GM13976 (cell line): ENCODE data around the gene KRT86.
A peak's percentile ranks its signal among the peaks of the same experiment; 100 is the strongest.

Experiments
- DNase-seq: peaks from one replicate; pipeline ENCODE4 v3.0.0; 2012; ENCODE audit warnings: low spot score
- in situ Hi-C: fragments of 300-500 bp; cut with MboI; formaldehyde crosslinking; loops from one replicate; pipeline ENCODE4 v1.12.0; 2022; ENCODE audit warnings: low sequenced_read_pairs, mixed read lengths, inconsistent platforms; ENCODE audit not compliant: unreplicated experiment
- TF ChIP-seq, protein P1 (sequence below): IDR thresholded peaks from 2 replicates; pipeline ENCODE4 v1.5.1; 2012; ENCODE audit warnings: borderline replicate concordance, mild to moderate bottlenecking; ENCODE audit not compliant: insufficient read depth; ENCODE audit errors: extremely low read depth, missing control alignments, control extremely low read depth

The KRT86 gene

DNA sequence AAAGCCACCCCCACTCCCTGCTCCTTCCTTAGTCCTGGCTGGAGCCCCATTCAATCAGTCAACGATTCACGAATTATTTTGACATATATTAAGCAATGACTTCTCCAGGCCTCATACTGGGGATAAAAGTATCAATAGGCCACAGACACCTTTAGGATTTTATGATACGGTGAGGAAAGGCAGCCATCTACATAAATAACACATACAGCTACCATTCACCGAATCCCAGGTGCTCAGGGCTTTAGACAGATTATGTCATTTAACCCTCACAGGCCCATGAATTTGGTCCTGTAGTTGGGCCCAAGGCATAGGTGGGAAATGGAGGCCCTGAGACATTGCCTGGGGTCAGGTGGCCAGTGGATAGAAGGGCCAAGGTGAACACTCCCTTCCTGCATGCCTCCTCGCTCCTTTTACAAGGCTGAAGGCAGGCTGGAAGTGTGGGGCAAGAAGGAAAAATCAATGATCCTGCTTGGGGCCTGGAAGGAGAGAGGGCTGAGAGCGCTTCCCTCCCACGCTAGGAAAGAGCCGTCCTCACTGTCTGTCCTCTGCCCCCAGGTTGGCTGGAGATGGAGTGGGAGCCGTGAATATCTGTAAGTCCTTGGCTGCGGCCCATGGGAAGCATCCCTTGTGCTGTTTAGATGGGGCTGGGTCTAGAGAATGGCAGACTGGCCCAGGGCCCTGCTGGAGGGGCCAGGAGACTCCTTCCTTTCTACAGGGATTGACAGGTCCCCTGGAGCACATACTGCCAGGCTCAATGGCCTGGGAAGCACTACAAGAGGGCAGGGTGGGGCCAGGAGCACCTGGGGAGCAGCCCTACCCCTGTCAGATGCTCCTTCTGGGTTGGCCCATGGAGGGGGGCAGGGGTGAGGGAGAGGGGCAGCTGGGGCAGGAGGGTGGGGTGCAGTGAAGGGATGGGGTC lies 26.6 kb upstream of the KRT86 start:
- peak; percentile 13 for DNase-seq
- TF ChIP-seq, protein P1, sequence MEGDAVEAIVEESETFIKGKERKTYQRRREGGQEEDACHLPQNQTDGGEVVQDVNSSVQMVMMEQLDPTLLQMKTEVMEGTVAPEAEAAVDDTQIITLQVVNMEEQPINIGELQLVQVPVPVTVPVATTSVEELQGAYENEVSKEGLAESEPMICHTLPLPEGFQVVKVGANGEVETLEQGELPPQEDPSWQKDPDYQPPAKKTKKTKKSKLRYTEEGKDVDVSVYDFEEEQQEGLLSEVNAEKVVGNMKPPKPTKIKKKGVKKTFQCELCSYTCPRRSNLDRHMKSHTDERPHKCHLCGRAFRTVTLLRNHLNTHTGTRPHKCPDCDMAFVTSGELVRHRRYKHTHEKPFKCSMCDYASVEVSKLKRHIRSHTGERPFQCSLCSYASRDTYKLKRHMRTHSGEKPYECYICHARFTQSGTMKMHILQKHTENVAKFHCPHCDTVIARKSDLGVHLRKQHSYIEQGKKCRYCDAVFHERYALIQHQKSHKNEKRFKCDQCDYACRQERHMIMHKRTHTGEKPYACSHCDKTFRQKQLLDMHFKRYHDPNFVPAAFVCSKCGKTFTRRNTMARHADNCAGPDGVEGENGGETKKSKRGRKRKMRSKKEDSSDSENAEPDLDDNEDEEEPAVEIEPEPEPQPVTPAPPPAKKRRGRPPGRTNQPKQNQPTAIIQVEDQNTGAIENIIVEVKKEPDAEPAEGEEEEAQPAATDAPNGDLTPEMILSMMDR: no peak

DNA sequence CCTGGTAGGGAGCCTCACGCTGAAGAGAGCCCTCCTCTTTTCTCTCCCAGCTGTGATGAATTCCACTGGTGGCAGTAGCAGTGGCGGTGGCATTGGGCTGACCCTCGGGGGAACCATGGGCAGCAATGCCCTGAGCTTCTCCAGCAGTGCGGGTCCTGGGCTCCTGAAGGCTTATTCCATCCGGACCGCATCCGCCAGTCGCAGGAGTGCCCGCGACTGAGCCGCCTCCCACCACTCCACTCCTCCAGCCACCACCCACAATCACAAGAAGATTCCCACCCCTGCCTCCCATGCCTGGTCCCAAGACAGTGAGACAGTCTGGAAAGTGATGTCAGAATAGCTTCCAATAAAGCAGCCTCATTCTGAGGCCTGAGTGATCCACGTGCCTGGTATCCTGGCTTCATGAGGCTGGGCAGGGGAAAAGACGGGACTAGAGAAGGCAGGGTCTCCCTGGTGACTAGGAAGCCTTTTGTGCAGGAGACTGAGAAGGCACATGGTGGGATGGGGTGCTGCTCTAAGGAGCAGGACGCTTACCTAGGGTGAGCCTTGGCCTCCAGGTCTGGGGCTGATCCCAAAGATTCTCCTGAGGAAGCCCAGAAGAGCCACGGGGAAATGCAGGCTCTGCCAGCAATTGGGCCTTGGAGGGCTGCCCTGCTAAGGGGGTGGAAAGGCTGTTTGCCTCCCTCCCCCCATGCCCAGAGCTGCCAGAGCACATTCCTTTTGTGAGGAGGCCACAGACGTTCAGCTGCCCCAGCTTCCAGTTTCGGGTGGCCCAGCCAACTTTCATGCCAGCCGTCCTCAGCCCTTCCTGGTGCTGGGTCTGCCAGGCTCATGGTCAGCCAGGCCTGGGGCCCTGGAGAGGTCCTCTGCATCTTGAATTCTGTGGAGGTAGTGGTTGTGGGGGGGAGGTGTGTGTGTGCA lies 25.6 kb upstream of the KRT86 start:
- TF ChIP-seq, protein P1: no peak
- in situ Hi-C loops: no loop called here
- peak; percentile 17 for DNase-seq

More for the DNA sequence above, 26.6 kb upstream of the KRT86 start:
- in situ Hi-C loops: no loop called here

DNA sequence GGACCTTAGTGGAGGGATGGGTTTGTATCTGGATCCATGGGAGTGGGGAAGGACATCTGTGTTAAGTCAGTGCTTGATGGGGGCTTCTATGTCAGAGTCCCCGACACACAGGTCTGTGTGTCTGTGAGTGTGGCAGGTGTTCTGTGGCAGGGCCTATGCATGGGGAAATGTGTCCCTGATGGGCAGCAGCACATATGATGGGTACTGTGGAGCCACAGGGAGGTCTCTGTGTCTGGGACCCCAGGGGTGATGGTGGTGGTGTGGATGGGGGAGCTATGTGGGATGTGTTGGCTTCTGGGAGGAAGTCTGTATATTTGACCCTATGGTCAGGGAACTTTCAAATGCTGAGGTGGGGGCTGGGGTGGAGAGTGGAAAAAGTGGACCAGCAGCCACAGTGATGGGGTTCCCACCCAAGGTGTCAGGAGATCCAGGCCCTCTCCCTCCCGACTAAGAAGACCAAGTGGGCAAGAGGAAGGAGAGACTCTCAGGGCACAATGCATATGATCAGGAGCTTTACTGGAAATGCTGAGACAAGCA lies 24.9 kb upstream of the KRT86 start:
- TF ChIP-seq, protein P1: no peak
- in situ Hi-C loops: no loop called here
- no peak for DNase-seq

DNA sequence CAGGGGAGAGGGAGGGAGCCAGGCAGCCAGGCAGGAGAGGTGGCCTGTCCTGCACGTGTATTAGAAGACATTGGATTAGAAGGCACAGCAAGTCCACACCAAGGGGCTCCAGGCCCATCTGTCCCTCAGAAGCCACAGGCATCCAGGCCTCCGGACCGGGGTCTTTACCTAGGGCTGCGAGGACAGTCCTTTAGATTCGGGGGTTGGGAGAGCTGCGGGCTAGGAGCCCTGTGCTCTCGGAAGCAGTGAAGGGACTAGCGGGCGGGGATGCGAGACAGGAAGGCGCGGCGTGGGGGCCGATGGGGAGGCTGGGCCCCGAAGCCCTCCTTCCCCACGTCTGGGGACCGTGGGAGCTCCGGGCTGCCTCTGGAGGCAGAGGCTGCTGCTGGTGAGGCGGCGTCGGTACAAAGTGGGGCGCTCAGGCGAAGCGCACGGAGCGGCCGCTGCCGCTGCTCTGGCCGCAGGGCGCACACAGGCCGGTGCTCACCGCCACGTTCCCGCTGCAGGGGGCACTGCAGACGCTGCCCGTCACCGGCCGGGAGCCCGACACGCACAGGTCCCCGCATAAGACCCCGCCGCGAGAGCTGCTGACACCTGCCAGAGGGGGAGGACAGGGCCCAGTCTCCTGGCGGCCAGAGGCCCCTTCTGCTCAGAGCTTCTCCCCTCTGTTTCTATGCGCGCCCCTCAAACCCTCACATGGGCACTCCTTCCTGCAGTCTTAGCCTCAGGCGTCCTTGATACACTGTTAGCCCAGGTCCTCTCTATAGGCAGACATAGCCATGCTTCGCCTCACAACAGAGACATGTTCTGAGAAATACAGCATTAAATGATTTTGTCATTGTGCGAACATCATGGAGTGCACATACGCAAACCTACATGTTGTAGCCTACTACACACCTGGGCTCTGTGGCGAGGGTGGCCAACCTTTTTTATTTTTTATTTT lies 24.1 kb upstream of the KRT86 start:
- no peak for DNase-seq
- in situ Hi-C loops: no loop called here
- TF ChIP-seq, protein P1: no peak

DNA sequence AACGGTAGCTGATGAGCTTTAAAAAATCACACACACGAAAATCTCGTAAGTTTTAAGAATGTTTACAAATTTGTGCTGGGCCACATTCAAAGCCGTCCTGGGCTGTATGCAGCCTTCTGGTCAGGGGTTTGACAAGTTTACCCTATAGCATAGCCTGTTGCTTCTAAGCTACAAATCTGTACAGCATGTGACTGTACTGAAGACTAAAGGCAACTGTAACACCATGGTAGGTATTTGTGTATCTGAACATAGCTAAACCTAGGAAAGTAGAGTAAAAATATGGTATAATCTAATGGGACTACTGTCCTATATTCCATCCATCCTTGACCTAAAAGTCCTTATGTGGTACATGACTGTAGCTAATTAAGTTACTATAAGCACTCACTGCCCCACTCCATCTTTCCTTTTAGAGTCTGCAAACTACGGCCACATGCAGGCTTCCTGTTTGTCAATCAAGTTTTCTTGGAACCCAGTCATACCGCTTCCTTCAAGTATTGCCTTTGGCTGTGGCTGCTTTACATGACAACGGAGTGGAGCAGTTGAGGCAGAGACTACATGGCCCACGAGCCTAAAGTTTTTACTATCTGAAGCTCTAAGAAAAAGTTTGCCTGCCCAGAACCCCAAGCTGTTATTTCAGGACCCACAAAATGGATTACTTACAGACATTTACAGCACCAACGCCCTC lies 22.9 kb upstream of the KRT86 start:
- in situ Hi-C loops: no loop called here
- no peak for DNase-seq
- TF ChIP-seq, protein P1: no peak
